Neural cell (in vitro differentiated cells): ENCODE data around the gene DCUN1D1.

Experiments used
- CTCF ChIP-seq: fragments of 450-650 bp; IDR thresholded peaks from 2 replicates; pipeline ENCODE4 v1.5.1; 2014; ENCODE audit warnings: antibody characterized with exemption, mild to moderate bottlenecking, moderate library complexity; ENCODE audit not compliant: poor library complexity, severe bottlenecking
- EP300 ChIP-seq: fragments of 450-650 bp; conservative IDR thresholded peaks from 2 replicates; pipeline ENCODE4 v1.6.1; 2014; ENCODE audit warnings: antibody characterized with exemption, mild to moderate bottlenecking, moderate library complexity; ENCODE audit not compliant: poor library complexity, severe bottlenecking
- POLR2AphosphoS5 ChIP-seq: IDR thresholded peaks from 2 replicates; pipeline ENCODE4 v1.6.1; 2012
- RAD21 ChIP-seq: fragments of 450-650 bp; conservative IDR thresholded peaks from 2 replicates; pipeline ENCODE4 v1.6.1; 2014; ENCODE audit warnings: antibody characterized with exemption, mild to moderate bottlenecking, moderate library complexity
- SMC3 ChIP-seq: fragments of 450-650 bp; conservative IDR thresholded peaks from 2 replicates; pipeline ENCODE4 v1.6.1; 2014; ENCODE audit warnings: antibody characterized with exemption, mild to moderate bottlenecking, moderate library complexity; ENCODE audit not compliant: poor library complexity

GRCh38 chr3:182909318-182910040 is 70.9 kb downstream of the DCUN1D1 start:
- TF ChIP-seq SMC3 (peak; percentile 41), CTCF (peak; percentile 56), POLR2AphosphoS5 (no peak), RAD21 (peak; percentile 36), EP300 (no peak)
